Tibial nerve (tissue), 4 donors: Measurements from ENCODE around the gene CCDC69.

ENCODE experiments used
- CTCF ChIP-seq, 5 experiments: fragments of 200-600 bp in 3 of 5; fragments of 450-650 bp in 2 of 5; sonication (generic) in 3 of 5; IDR thresholded peaks; one replicate each; pipeline ENCODE4 v1.5.1; 2016 to 2019; ENCODE audit warnings: antibody characterized with exemption in 5 of 5, mild to moderate bottlenecking in 3 of 5, moderate library complexity in 2 of 5
- EP300 ChIP-seq, 2 donors: sonication (generic); formaldehyde crosslinking; IDR thresholded peaks; one replicate each; pipeline ENCODE4 v1.6.1; 2017; ENCODE audit warnings: antibody characterized with exemption in 2 of 2, mild to moderate bottlenecking in 1 of 2
- POLR2A ChIP-seq, 2 donors: fragments of 450-650 bp; IDR thresholded peaks; one replicate each; pipeline ENCODE4 v1.6.1; 2017; ENCODE audit warnings: antibody characterized with exemption in 2 of 2, mild to moderate bottlenecking in 2 of 2, moderate library complexity in 2 of 2

GRCh38 chr5:151159649-151160373, 64.1 kb downstream of the CCDC69 start:
- TF ChIP-seq CTCF (IDR thresholded peaks at IDR 0.05) (no peak), EP300 (IDR thresholded peaks at IDR 0.05) (no peak), POLR2A (IDR thresholded peaks at IDR 0.05) (no peak)
